GM19452 (cell line): ENCODE data around the gene SMAD1.

Experiments
- ATAC-seq: cut with Tn5 transposase; IDR thresholded peaks from one replicate; pipeline ENCODE4 v1.9.1; 2021; ENCODE audit not compliant: unreplicated experiment

The SMAD1 gene

GRCh38 chr4:145488310-145488709 is 6.7 kb downstream of the SMAD1 start:
- no peak for ATAC-seq

DNA sequence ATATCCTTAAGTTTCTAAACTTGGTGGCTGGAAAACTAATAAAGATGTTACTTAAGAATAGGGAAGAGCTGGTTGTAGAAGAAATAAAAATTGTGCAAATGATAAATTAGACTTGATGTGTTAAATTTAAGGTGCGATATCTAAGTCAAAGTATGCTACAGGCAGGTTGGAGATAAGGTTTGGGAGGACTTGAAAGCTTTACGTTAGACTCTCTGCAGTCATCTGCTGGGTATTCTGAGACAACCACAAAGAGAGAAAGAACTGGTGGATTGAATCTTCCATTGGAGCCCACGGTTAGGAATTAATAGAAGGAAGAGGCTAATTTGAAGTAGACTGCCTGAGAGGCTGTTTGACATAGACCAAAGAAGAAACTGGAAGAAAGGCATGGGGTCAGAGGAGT is 7.9 kb downstream of the SMAD1 start:
- no peak for ATAC-seq

- ATAC-seq = no peak
Observed at GRCh38 chr4:145490361-145490760, 8.7 kb downstream of the SMAD1 start.

DNA sequence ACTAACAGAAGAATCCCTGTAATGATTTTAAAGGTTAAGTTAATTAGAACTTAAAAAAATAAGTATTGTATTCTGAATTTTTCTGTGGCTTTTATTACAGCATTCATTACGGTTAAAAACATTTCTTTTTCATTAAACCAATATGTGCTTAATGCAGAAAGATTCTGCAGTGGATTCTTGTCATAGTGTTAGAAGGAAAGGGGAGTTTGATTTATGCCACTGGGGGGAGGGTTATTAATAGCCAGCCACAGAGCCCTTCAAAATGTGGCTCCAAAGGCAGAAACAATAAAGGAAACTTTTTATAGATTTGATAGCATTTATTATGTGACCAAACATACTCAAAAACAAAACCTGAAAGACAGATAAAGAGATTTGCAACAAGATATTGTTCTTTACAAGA is 9.1 kb downstream of the SMAD1 start:
- no peak for ATAC-seq

- no peak for ATAC-seq
Observed at GRCh38 chr4:145492376-145492775, 10.7 kb downstream of the SMAD1 start.

GRCh38 chr4:145493166-145493565 is 11.5 kb downstream of the SMAD1 start:
- ATAC-seq = no peak

GRCh38 chr4:145494666-145495270 is 13.1 kb downstream of the SMAD1 start:
- no peak for ATAC-seq

GRCh38 chr4:145496292-145496691 is 14.6 kb downstream of the SMAD1 start:
- ATAC-seq = no peak

DNA sequence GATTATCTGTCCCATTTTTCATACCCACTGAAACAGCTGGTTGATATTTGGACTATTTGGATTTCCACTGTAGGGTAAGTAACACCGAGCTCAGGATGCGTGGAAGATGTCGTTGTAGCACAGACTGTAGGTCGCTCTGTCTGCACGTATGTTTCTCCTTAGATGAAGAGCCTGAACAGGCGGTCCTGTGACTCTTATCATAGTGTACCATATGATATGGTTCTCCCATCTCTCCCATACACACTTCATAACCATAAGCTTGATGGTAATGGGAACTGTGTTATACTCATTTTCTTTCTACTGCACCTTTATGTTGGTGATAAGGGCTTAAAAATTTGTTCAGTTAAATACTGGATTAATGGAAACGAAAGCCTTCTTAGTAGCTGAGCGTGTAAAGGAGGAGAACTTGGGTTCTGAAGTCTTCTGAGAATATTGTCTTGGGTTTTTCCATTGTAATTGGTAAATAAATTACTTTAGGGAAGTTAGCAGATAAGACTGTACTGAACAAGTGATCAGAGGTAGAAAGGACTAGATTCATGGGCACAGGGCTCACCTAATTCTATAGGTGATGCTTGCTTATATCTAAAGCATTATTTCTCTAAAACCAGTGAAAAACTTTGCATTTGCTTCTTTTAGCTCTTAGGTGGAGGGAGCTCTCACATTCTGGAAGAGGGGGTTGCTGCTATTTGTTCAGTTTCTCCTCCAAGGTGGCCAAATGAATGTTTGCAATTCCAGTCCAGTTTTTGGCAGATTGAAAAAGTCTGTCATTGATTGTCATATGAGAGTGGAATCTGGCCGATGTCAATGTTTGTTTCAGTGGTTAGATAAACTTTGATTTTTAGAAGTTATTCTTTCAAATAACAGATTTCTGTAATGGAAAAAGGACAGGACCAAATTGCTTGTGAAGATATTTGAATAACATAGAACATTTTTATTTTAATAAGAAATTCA is 15.8 kb downstream of the SMAD1 start:
- ATAC-seq = no peak

- ATAC-seq = peak; percentile 61
Observed at GRCh38 chr4:145498430-145498829, 16.8 kb downstream of the SMAD1 start.

DNA sequence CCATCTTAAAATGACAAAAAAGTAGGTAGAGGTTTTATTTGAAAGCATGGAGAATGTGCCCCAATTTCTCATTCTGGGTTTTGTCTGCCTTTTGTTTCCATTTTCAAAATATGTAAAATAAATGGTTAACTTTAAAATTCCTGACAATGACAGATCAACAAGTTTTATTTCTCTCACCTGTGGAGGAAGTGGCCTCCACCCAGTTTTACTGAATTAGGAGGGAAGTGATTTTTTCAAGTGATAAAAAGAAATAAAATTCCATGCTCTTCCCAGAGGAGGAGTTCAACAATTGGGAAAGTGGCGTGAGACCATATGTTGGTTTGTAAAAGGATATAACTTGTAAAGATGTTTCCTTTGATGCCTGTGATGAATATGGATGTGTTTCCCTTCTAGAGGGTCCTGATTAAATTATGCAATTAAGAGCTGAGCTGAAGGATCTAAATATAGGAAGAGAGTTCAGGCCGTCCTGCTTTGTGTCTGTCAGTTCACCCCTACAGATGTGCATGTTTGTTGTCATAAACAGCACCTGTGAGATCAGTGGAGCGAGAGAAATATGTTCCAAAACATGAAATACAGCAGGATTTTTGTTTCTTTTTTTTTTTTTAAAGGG is 19.5 kb downstream of the SMAD1 start:
- peak; percentile 41 for ATAC-seq

GRCh38 chr4:145502809-145503208 is 21.2 kb downstream of the SMAD1 start:
- no peak for ATAC-seq

GRCh38 chr4:145503486-145504072 is 21.9 kb downstream of the SMAD1 start:
- ATAC-seq = no peak

DNA sequence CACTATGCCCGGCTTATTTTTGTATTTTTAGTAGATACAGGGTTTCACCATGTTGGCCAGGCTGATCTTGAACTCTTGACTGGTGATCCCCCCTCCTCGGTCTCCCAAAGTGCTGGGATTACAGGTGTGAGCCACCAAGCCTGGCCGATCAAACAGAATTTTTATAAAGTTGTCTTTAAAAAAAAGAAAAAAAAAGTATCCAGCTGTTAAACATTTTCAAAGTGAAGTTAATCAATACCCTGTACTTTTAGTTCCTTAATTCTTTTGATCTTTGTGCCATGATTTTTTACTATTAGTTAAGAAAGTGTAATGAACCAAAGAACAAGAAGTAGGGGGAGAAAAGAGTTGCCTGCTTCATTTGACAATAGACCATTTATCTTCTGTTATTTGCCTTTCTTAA is 24.3 kb downstream of the SMAD1 start:
- ATAC-seq = no peak

DNA sequence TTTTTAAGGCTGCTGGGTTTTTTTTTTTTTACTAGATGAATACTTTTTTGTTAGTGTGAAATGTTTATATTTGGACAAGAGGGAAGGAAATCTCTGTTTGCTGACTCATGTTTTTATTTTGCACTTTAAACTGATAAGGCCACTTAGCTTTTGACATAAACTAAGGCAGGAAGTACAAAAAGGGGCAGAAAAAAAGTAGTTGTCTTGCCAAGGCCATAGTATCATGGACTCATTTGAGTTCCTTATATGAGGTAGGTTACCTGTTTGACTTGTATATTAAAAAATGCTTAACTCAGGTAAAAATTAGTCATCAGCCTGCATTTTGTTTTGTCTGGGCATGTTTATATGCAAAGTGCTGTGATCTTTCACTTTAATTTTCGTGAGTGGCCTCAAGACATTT is 26.0 kb downstream of the SMAD1 start:
- no peak for ATAC-seq

GRCh38 chr4:145511913-145512522 is 30.4 kb downstream of the SMAD1 start:
- ATAC-seq = no peak

- ATAC-seq = no peak
Observed at GRCh38 chr4:145513020-145513621, 31.5 kb downstream of the SMAD1 start.

- ATAC-seq = no peak
Observed at GRCh38 chr4:145520172-145520571, 38.5 kb downstream of the SMAD1 start.

DNA sequence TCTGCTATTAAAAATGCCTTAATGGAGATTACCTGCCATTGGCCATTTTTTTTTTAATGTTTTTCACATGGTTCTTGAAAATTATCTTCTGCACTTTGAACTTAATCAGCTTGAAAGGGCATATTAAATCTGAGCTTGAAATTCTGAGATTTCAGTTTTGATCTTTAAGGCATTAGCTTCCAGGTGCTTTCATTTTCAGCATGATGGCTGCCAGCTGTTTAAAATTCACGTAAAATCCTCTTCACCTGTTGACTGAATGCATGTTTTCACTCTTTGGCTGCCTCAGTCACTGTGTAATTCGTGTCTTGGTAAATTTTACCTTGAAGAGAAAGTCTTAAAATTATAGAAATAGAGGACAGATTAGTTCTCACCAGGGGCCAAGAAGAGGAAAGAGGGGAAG is 39.6 kb downstream of the SMAD1 start:
- ATAC-seq = no peak

DNA sequence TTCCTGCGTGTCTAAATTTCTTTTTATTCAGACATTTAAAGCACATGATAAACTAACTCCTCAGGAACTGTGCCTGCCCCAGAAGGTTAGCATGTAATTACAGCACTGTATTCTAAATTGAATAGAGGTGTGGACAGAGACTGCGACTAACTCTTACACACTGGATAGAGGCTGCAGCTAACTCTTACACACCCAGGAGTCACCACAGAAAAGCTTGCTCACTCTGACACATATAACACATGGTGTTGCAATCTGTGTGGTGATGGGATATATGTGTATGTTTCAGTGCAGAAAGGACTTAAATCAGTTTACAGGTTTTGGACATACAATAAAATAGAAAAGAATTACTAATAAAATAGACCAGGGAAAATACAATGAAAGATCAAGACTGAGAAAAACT is 41.5 kb downstream of the SMAD1 start:
- no peak for ATAC-seq

GRCh38 chr4:145524552-145524951 is 42.9 kb downstream of the SMAD1 start:
- no peak for ATAC-seq
